Suprapubic skin (tissue), 4 donors: ENCODE results near the gene IZUMO2. TPM values are rescaled to one million over a fixed set of nuclear protein-coding genes. Genes with fewer than 3 reads are reported as not detected.

ENCODE experiments used
- DNase-seq, 2 donors: peaks; one replicate each; pipeline ENCODE4 v3.0.0-alpha.2; 2019; ENCODE audit warnings: low spot score in 2 of 2
- H3K27ac ChIP-seq: fragments of 200-600 bp; sonication (generic); one replicate; pipeline ENCODE4 v1.5.1; 2019
- H3K27me3 ChIP-seq: fragments of 200-600 bp; sonication (generic); one replicate; pipeline ENCODE4 v1.5.1; 2019
- H3K36me3 ChIP-seq: fragments of 200-600 bp; sonication (generic); one replicate; pipeline ENCODE4 v1.5.1; 2019
- H3K4me1 ChIP-seq: fragments of 200-600 bp; sonication (generic); one replicate; pipeline ENCODE4 v1.5.1; 2019
- H3K4me3 ChIP-seq: fragments of 200-600 bp; sonication (generic); one replicate; pipeline ENCODE4 v1.5.1; 2019; ENCODE audit warnings: mild to moderate bottlenecking
- H3K9me3 ChIP-seq: fragments of 200-600 bp; sonication (generic); one replicate; pipeline ENCODE4 v1.5.1; 2019
- CTCF ChIP-seq, 2 donors: fragments of 200-600 bp in 1 of 2; fragments of 450-650 bp in 1 of 2; sonication (generic) in 1 of 2; IDR thresholded peaks; one replicate each; pipeline ENCODE4 v1.5.1; 2016 to 2019; ENCODE audit warnings: antibody characterized with exemption in 2 of 2, mild to moderate bottlenecking in 1 of 2, moderate library complexity in 1 of 2
- EP300 ChIP-seq: sonication (generic); formaldehyde crosslinking; IDR thresholded peaks from one replicate; pipeline ENCODE4 v1.6.1; 2017; ENCODE audit warnings: antibody characterized with exemption
- POLR2A ChIP-seq, 2 donors: fragments of 450-650 bp; IDR thresholded peaks; one replicate each; pipeline ENCODE4 v1.6.1; 2017; ENCODE audit warnings: antibody characterized with exemption in 2 of 2, mild to moderate bottlenecking in 2 of 2, moderate library complexity in 2 of 2
- POLR2AphosphoS5 ChIP-seq, 3 donors: sonication (generic); formaldehyde crosslinking; IDR thresholded peaks; one replicate each; pipeline ENCODE4 v1.6.1; 2017; ENCODE audit warnings: antibody characterized with exemption in 3 of 3
- WGBS: methylation state at CpG from one replicate; pipeline ENCODE4 v1.1.5; 2018; 5-methylcytosine and 5-hydroxymethylcytosine counted together
- total RNA-seq, 4 donors: library from RNA; depleted of rRNA; stranded (reverse); fragments of >200 nt; gene quantifications; one replicate each; pipeline ENCODE4 v1.1.0, GENCODE V29; 2016

IZUMO2 gene
- total RNA-seq, 4 donors from 2014 or later, result not detected

GRCh38 chr19:50167314-50167721 is 4.2 kb upstream of the IZUMO2 start:
- H3K4me3 ChIP-seq, result no peak overlapping the region
- TF ChIP-seq POLR2A (IDR thresholded peaks at IDR 0.05) (no peak), EP300 (no peak), CTCF (IDR thresholded peaks at IDR 0.05) (no peak), POLR2AphosphoS5 (IDR thresholded peaks at IDR 0.05) (no peak)
- no peaks in the 10 kb centered on the region for H3K36me3 ChIP-seq
- 28% methylated on average over 12 of the region's 12 CpGs for WGBS
- H3K4me1 ChIP-seq, result peaks cover 4% of the 10 kb centered on the region
- DNase-seq, result no peak
- no peaks in the 10 kb centered on the region for H3K9me3 ChIP-seq
- H3K27me3 ChIP-seq, result peaks cover 24% of the 10 kb centered on the region
- H3K27ac ChIP-seq, result no peak overlapping the region

- H3K27me3 ChIP-seq, result peaks cover 15% of the 10 kb centered on the region
- H3K9me3 ChIP-seq, result peaks cover 9% of the 10 kb centered on the region
- no peak overlapping the region for H3K4me3 ChIP-seq
- DNase-seq, result no peak
- TF ChIP-seq EP300, result no peak
- no peaks in the 10 kb centered on the region for H3K36me3 ChIP-seq
- 92% methylated on average over 2 of the region's 2 CpGs for WGBS
- no peaks in the 10 kb centered on the region for H3K4me1 ChIP-seq
- H3K27ac ChIP-seq, result no peak overlapping the region
Observed at GRCh38 chr19:50159078-50159477, 4.0 kb downstream of the IZUMO2 start.

- Histone ChIP-seq H3K27ac (no peak overlapping the region), H3K4me3 (no peak overlapping the region), H3K27me3 (peaks cover 15% of the 10 kb centered on the region), H3K36me3 (no peaks in the 10 kb centered on the region), H3K9me3 (peaks cover 9% of the 10 kb centered on the region), H3K4me1 (no peaks in the 10 kb centered on the region)
- no peak for DNase-seq
- TF ChIP-seq POLR2A (IDR thresholded peaks at IDR 0.05) (no peak), EP300 (no peak), CTCF (IDR thresholded peaks at IDR 0.05) (no peak), POLR2AphosphoS5 (IDR thresholded peaks at IDR 0.05) (no peak)
Observed at GRCh38 chr19:50158577-50158976, 4.5 kb downstream of the IZUMO2 start.

GRCh38 chr19:50155520-50156109 is 7.5 kb downstream of the IZUMO2 start:
- Histone ChIP-seq H3K9me3 (peaks cover 9% of the 10 kb centered on the region), H3K27ac (no peak overlapping the region), H3K4me3 (no peak overlapping the region), H3K27me3 (peaks cover 13% of the 10 kb centered on the region), H3K4me1 (no peaks in the 10 kb centered on the region), H3K36me3 (no peaks in the 10 kb centered on the region)
- WGBS, result 82% methylated on average over 8 of the region's 8 CpGs
- TF ChIP-seq POLR2A (IDR thresholded peaks at IDR 0.05), result no peak
- no peak for TF ChIP-seq CTCF (IDR thresholded peaks at IDR 0.05)
- TF ChIP-seq POLR2AphosphoS5 (IDR thresholded peaks at IDR 0.05), result no peak
- no peak for TF ChIP-seq EP300
- no peak for DNase-seq

GRCh38 chr19:50154529-50154928 is 8.6 kb downstream of the IZUMO2 start:
- no peak overlapping the region for H3K27ac ChIP-seq
- H3K27me3 ChIP-seq, result peaks cover 13% of the 10 kb centered on the region
- H3K4me1 ChIP-seq, result no peaks in the 10 kb centered on the region
- TF ChIP-seq CTCF (IDR thresholded peaks at IDR 0.05), result no peak
- TF ChIP-seq POLR2A (IDR thresholded peaks at IDR 0.05), result no peak
- no peak for TF ChIP-seq EP300
- no peak for TF ChIP-seq POLR2AphosphoS5 (IDR thresholded peaks at IDR 0.05)
- 75% methylated on average over 16 of the region's 16 CpGs for WGBS
- peaks cover 9% of the 10 kb centered on the region for H3K9me3 ChIP-seq
- no peaks in the 10 kb centered on the region for H3K36me3 ChIP-seq
- no peak overlapping the region for H3K4me3 ChIP-seq
- DNase-seq, result no peak

- WGBS, result 71% methylated on average over 4 of the region's 4 CpGs
Observed at GRCh38 chr19:50152578-50152977, 10.5 kb downstream of the IZUMO2 start.

More at GRCh38 chr19:50152578-50152977, 10.5 kb downstream of the IZUMO2 start:
- Histone ChIP-seq H3K27ac (no peak overlapping the region), H3K36me3 (no peaks in the 10 kb centered on the region), H3K9me3 (no peaks in the 10 kb centered on the region), H3K27me3 (peaks cover 13% of the 10 kb centered on the region), H3K4me1 (peaks cover 2% of the 10 kb centered on the region), H3K4me3 (no peak overlapping the region)
- no peak for TF ChIP-seq POLR2AphosphoS5 (IDR thresholded peaks at IDR 0.05)
- no peak for TF ChIP-seq EP300
- TF ChIP-seq CTCF (IDR thresholded peaks at IDR 0.05), result no peak
- TF ChIP-seq POLR2A (IDR thresholded peaks at IDR 0.05), result no peak
- DNase-seq, result no peak
